GM23338 (cell line): ENCODE data around the gene ITIH5. TPM values are rescaled to one million over a fixed set of nuclear protein-coding genes. Genes with fewer than 3 reads are reported as not detected.

Experiments
- ATAC-seq: fragments of 200-7000 bp; cut with Tn5 transposase; 3 replicates; pipeline ENCODE4 v1.9.1; 2020
- DNase-seq: peaks from one replicate; pipeline ENCODE4 v3.0.0-alpha.2; 2015; ENCODE audit warnings: low spot score
- H2AFZ ChIP-seq: fragments of 200-600 bp; sonication (generic); 2 replicates; pipeline ENCODE4 v1.8.0; 2016; ENCODE audit warnings: antibody characterized with exemption, mild to moderate bottlenecking, moderate library complexity
- H3F3A ChIP-seq: fragments of 200-600 bp; sonication (generic); replicated peaks from 2 replicates; pipeline ENCODE4 v1.8.0; 2017; ENCODE audit warnings: antibody characterized with exemption, mixed run types, low read depth
- H3K27ac ChIP-seq: fragments of 200-600 bp; sonication (generic); 2 replicates; pipeline ENCODE4 v1.6.1; 2016; ENCODE audit warnings: low read depth
- H3K27me3 ChIP-seq: fragments of 200-600 bp; sonication (generic); 2 replicates; pipeline ENCODE4 v1.8.0; 2016; ENCODE audit warnings: mild to moderate bottlenecking, mixed run types, moderate library complexity; ENCODE audit not compliant: insufficient read depth
- H3K36me3 ChIP-seq: fragments of 200-600 bp; sonication (generic); 2 replicates; pipeline ENCODE4 v1.8.0; 2016; ENCODE audit warnings: mild to moderate bottlenecking; ENCODE audit not compliant: insufficient read depth
- H3K4me1 ChIP-seq: fragments of 200-600 bp; sonication (generic); 2 replicates; pipeline ENCODE4 v1.8.0; 2016; ENCODE audit warnings: mild to moderate bottlenecking, moderate library complexity; ENCODE audit not compliant: insufficient read depth
- H3K4me2 ChIP-seq: fragments of 200-600 bp; sonication (generic); 2 replicates; pipeline ENCODE4 v1.7.1; 2017; ENCODE audit warnings: mixed run types
- H3K4me3 ChIP-seq: fragments of 200-600 bp; sonication (generic); 2 replicates; pipeline ENCODE4 v1.6.1; 2016; ENCODE audit warnings: mixed run types
- H3K79me2 ChIP-seq: fragments of 200-600 bp; sonication (generic); replicated peaks from 2 replicates; pipeline ENCODE4 v1.8.0; 2017; ENCODE audit warnings: mild to moderate bottlenecking; ENCODE audit not compliant: insufficient read depth
- H3K9me2 ChIP-seq: fragments of 200-600 bp; sonication (generic); 2 replicates; pipeline ENCODE4 v1.8.0; 2017; ENCODE audit not compliant: insufficient read depth
- H4K20me1 ChIP-seq: fragments of 200-600 bp; sonication (generic); replicated peaks from 2 replicates; pipeline ENCODE4 v1.8.0; 2017; ENCODE audit warnings: mild to moderate bottlenecking; ENCODE audit not compliant: insufficient read depth
- H3K27ac Mint-ChIP-seq: 2 replicates; pipeline ENCODE4 v1.8.0; 2020; ENCODE audit warnings: inconsistent platforms, mild to moderate bottlenecking, moderate library complexity, mixed read lengths
- H3K27me3 Mint-ChIP-seq: 3 replicates; pipeline ENCODE4 v1.8.0; 2022; ENCODE audit warnings: low read depth, mild to moderate bottlenecking, moderate library complexity, mixed read lengths, inconsistent platforms; ENCODE audit not compliant: insufficient read depth, poor library complexity
- H3K36me3 Mint-ChIP-seq: 3 replicates; pipeline ENCODE4 v1.8.0; 2021; ENCODE audit warnings: low read depth, mild to moderate bottlenecking, inconsistent platforms, moderate library complexity, mixed read lengths
- H3K4me1 Mint-ChIP-seq: 3 replicates; pipeline ENCODE4 v1.8.0; 2020; ENCODE audit warnings: mild to moderate bottlenecking, inconsistent platforms, mixed read lengths
- H3K4me3 Mint-ChIP-seq: 3 replicates; pipeline ENCODE4 v1.8.0; 2021; ENCODE audit warnings: moderate library complexity, mild to moderate bottlenecking, inconsistent platforms, mixed read lengths
- H3K9me3 Mint-ChIP-seq: 3 replicates; pipeline ENCODE4 v1.8.0; 2020; ENCODE audit warnings: moderate library complexity, mild to moderate bottlenecking, inconsistent platforms, mixed read lengths
- ETS1 ChIP-seq: IDR thresholded peaks from 2 replicates; pipeline ENCODE4 v1.6.1; 2016; ENCODE audit warnings: antibody characterized with exemption
- NANOG ChIP-seq: IDR thresholded peaks from 2 replicates; pipeline ENCODE4 v1.6.1; 2016; ENCODE audit warnings: antibody characterized with exemption, borderline replicate concordance
- STAT1 ChIP-seq: IDR thresholded peaks from one replicate; pipeline ENCODE4 v1.6.1; 2016; ENCODE audit warnings: antibody characterized with exemption; ENCODE audit not compliant: unreplicated experiment
- ZNF114 ChIP-seq: fragments of 250-450 bp; sonication (Bioruptor Pico); IDR thresholded peaks from 2 replicates; pipeline ENCODE4 v1.5.0; 2020; ENCODE audit warnings: mild to moderate bottlenecking, moderate library complexity
- ZNF331 ChIP-seq: fragments of 250-450 bp; sonication (Bioruptor Pico); IDR thresholded peaks from 2 replicates; pipeline ENCODE4 v1.5.0; 2020; ENCODE audit warnings: low read depth, mild to moderate bottlenecking, moderate library complexity
- ZNF462 ChIP-seq: fragments of 250-450 bp; sonication (Bioruptor Pico); IDR thresholded peaks from 2 replicates; pipeline ENCODE4 v1.5.0; 2020; ENCODE audit warnings: mild to moderate bottlenecking, moderate library complexity
- polyA plus RNA-seq: library from polyadenylated mRNA; unstranded; fragments of >200 nt; fragmentation: Nextera tagmentation; extraction: Ambion mirVana; gene quantifications from 2 replicates; pipeline ENCODE4 v1.2.1, GENCODE V29; 2016
- total RNA-seq: library from RNA; depleted of rRNA; stranded (reverse); fragments of >200 nt; shearing (Covaris generic); gene quantifications from 2 replicates; pipeline ENCODE4 v1.2.3, GENCODE V29; 2014

Gene ITIH5
- total and polyA plus RNA-seq, 2 experiments from 2014 or later = 0.99 to 2.2 TPM

- TF ChIP-seq STAT1 = no peak
- TF ChIP-seq ZNF114 (CRISPR knock-in tag) = no peak
- no peak for TF ChIP-seq ZNF462 (CRISPR knock-in tag)
- no peak for TF ChIP-seq ETS1
- no peak for TF ChIP-seq NANOG
- Histone ChIP-seq H3K9me2 (no peaks in the 10 kb centered on the region), H3K4me2 (no peak overlapping the region), H3K27ac (no peak overlapping the region), H3K4me1 (no peaks in the 10 kb centered on the region; the same call in 1 of the 2 replicates), H3K4me3 (no peak overlapping the region), H3K27me3 (no peaks in the 10 kb centered on the region), H3K36me3 (no peaks in the 10 kb centered on the region), H3K79me2 (no peaks in the 10 kb centered on the region), H2AFZ (no peak overlapping the region; the same call in 1 of the 2 replicates), H4K20me1 (no peaks in the 10 kb centered on the region), H3F3A (no peaks in the 10 kb centered on the region)
- no peak overlapping the region for H3K4me3 Mint-ChIP-seq
- peaks cover 11% of the 10 kb centered on the region for H3K27me3 Mint-ChIP-seq
- H3K4me1 Mint-ChIP-seq = peaks cover 21% of the 10 kb centered on the region
- no peak for DNase-seq
- no peak for ATAC-seq
- no peaks in the 10 kb centered on the region for H3K9me3 Mint-ChIP-seq
- H3K27ac Mint-ChIP-seq = no peak overlapping the region
- H3K36me3 Mint-ChIP-seq = no peaks in the 10 kb centered on the region
Observed at GRCh38 chr10:7563770-7564169, 103.0 kb downstream of the ITIH5 start.

GRCh38 chr10:7563368-7563767 is 103.4 kb downstream of the ITIH5 start:
- no peaks in the 10 kb centered on the region for H3K9me2 ChIP-seq
- ATAC-seq = no peak
- no peak for TF ChIP-seq ZNF114 (CRISPR knock-in tag)
- TF ChIP-seq ZNF331 (CRISPR knock-in tag) = no peak
- no peak for TF ChIP-seq ZNF462 (CRISPR knock-in tag)

More at GRCh38 chr10:7563368-7563767, 103.4 kb downstream of the ITIH5 start:
- DNase-seq = no peak
- Histone ChIP-seq H2AFZ (no peak overlapping the region; the same call in 1 of the 2 replicates), H3K36me3 (no peaks in the 10 kb centered on the region), H3K79me2 (no peaks in the 10 kb centered on the region), H3K4me1 (no peaks in the 10 kb centered on the region; the same call in 1 of the 2 replicates), H3K27ac (no peak overlapping the region), H3F3A (no peaks in the 10 kb centered on the region), H3K4me2 (no peak overlapping the region), H3K27me3 (no peaks in the 10 kb centered on the region), H4K20me1 (no peaks in the 10 kb centered on the region), H3K4me3 (no peak overlapping the region)
- no peaks in the 10 kb centered on the region for H3K36me3 Mint-ChIP-seq
- H3K4me1 Mint-ChIP-seq = peaks cover 21% of the 10 kb centered on the region
- no peak overlapping the region for H3K27ac Mint-ChIP-seq
- H3K27me3 Mint-ChIP-seq = peaks cover 11% of the 10 kb centered on the region
- H3K4me3 Mint-ChIP-seq = no peak overlapping the region
- no peaks in the 10 kb centered on the region for H3K9me3 Mint-ChIP-seq
